NCI-H2196 (cell line): ENCODE results near the gene CPE.
"Not testable (repeated sequence)": the region's sequence is repeated elsewhere in the genome, so short reads cannot be mapped to it uniquely, and the experiment has no call there.

Experiments
- DNase-seq: peaks from one replicate; lab custom pipeline; 2025; ENCODE audit not compliant: unreplicated experiment; lab: John Stamatoyannopoulos, UW

CPE gene

DNA sequence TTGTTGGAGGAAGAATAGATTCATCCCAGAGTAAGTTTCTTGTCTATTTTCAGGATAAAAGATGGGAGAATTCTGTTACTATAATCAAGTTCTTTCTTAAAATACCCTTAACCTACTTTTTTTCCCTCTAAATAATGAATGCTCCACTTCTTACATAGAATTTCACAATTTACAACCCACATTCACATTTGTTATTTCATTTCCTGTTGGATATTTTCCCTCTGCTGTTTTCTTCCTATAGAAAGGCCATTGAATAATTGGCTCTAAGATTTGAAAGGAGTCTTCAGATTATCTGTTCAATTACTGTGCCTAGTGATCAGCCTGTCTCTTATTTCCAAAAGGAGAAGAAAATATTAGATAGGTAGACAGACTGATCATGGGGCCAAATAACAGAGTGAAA lies 79.7 kb downstream of the CPE start:
- DNase-seq: no peak

DNA sequence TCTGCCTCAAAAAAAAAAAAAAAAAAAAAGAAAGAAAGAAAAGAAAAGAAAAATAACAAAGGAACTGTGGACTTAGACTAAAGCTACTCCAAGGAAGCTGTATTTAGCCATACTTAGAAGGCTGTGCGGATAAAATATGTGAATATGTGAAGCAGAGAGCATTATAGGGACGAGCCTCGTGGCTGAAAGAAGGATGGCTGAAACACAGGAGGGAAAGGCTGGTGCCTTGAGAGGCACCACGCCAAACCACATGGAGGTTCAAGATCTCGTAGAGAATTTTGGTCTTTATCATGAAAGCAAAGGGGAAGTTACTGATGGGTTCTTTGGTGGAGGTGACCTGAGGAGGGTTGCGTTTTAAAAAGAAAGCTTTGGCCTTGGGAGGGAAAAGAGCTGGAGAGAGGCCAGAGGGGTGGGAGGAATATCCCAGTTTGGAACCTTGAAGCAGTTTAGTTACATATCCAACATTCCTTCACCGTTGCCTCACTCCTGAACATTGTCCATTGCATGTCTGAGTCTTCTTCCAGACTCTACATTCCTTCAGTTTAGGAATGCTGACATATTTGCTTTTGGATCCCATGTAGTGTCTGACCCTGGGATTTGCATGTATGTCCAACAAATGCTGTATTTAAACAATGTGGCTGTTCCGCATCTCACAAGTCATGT lies 82.5 kb downstream of the CPE start:
- DNase-seq: no peak

DNA sequence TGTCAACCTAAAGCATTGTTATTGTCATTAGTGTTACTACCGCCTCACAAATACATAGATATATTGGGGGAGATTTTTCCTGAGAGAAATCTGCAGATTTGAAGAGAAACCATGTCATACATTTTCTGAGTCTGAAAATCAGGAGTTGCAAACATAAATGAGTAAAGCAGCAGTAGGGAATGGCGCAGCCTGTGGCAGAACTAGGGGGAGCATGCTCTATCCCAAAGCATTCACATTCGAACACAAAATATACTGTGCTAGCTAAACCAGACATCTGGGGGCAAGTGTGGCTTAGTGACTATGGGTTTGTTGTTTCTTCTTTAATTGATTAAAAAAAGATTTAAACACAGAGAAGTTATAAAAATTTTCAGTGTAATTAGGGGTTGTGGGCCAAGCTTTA lies 83.2 kb downstream of the CPE start:
- no peak for DNase-seq

DNA sequence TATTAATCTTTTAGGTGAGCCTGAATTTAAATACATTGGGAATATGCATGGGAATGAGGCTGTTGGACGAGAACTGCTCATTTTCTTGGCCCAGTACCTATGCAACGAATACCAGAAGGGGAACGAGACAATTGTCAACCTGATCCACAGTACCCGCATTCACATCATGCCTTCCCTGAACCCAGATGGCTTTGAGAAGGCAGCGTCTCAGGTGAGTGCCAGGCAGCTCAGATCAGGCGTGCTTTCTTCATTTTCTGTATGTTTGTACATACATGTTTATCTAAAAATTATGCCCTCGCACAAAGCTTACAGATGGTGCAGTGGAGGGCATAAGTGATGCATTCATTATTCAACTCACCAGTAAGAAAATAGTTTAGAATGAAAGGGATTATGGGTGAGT lies 85.6 kb downstream of the CPE start:
- DNase-seq: no peak

DNA sequence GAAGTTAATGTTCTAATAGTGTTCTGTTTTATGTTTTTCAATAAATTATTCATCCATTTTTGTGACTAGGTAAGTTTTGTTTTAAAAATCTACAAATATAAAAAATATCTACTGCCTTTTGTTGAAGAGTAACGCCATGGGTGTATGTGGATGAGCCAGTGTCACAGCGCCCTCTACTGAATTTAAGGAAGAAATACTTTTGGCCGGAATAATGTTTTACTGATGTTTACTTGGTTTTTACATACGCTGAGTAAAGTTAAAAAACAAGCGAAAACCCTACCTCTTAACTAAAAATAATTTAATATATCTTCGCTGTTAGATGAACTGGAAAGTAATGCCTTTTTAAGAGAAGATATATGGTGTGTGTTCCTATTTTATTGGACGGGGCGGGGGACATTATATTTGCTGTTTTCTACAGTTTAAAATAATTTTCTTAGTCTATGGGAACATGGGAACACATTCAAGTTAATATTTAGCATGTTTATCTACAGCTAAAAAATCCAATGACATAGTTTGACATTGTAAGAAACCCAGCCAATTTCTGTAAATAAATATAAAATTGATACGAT lies 86.1 kb downstream of the CPE start:
- DNase-seq: peak; percentile 5

DNA sequence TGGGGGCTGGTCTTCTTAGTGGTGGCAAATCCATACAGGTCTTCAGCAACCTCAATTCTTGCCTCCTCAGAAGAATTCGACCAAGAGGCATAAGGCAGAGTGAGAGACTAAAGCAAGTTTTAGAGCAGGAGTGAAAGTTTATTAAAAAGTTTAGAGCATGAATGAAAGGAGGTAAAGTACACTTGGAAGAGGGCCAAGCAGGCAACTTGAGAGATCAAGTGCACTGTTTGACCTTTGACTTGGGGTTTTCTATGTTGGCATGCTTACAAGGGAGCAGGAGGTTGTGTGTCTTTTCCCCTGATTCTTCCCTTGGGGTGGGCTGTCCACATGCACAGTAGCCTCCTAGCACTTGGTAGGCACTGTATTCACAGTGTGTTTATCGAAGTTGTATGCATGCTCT lies 91.2 kb downstream of the CPE start:
- DNase-seq: no peak

DNA sequence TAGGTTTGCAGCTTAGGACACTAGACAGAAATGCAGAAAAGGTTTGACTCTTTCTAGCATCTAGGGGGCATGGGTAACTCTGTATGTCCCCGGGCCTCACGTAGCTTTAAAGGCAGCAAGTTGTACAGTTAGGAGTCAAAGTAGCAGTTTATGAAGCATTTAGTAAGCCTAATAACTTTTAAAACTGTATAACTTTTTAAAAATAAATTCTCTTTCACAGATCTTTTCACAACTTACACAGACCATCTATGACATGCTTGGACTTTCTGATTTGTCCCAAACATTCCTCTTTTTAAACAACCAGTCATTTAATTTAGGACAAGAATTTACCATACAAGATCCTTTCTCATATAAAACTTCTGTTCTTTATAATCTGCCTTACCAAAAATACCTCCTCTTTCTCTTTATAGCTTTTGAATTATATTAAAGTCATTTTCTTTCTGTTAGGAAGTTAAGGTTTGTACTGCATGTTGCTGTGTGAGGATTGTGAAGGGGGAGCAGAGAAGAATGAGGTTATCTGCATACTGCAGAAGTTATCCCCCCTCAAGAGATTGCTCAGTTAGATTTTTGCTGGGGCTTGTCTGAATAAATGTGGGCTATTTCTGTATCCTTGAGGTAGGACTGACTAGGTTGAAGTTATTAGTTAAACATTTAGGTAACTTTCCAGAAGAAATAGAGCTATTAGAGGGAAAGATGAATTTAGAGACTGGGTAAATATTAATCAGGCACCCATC lies 94.3 kb downstream of the CPE start:
- no peak for DNase-seq

DNA sequence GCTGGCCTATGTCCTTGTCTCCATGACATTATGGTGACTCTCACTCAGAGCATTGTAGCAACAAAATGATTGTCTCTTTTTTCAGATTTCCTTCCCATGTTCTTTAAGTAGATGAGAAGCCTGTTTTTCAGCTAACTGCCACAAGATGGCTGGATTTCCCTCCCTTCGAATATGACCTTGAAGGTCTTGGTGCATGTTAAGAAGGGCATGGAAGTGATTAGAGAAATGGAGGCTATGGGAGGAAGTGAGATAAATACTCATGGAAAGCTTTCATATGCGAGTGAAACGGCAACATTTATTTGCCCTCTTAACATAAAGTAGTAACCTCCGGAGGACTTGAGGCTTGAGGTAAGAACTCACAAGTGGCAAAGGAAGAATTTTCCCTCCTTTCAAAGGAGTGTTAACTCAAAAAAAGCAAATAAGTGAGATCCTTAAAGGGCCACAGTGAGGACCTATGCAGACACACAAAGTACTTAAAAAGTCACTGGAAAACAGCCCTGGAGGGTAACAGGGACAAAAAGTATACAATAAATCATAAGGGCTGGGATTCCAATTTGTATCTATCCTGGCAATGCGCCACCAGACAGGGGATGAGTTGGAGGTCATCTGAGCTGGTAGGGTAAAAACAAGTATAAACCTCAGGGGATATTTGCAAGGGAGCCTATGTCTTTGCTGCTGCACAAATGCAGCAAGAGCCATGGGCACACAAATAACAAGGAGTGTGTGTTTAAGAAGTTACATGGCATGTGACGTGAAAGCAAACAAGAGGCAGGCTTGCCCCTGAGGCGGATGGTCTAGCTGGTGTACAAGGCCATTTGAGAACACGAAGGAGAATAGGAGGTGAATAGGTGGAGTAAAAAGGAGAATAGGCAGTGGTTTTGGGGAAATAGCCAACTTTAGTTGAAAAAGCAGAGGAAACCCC lies 96.2 kb downstream of the CPE start:
- no peak for DNase-seq

DNA sequence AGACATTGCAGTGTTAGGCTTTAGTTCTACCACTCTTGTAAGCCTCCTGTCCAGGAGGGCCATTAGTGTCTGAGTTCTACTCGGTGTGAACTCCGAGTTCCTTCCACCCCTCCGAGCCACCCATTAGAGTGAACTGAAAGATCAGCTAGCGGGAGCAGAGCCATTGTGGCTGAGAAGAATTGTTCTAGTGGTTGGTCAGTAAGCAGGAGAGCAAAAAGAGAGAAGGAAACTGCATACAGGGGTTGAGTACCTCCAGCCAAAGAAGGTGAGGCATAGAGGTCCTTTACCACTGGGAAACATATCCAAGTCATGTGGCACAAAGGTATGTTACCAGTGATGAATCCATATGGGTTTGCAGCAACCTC lies 96.9 kb downstream of the CPE start:
- no peak for DNase-seq

DNA sequence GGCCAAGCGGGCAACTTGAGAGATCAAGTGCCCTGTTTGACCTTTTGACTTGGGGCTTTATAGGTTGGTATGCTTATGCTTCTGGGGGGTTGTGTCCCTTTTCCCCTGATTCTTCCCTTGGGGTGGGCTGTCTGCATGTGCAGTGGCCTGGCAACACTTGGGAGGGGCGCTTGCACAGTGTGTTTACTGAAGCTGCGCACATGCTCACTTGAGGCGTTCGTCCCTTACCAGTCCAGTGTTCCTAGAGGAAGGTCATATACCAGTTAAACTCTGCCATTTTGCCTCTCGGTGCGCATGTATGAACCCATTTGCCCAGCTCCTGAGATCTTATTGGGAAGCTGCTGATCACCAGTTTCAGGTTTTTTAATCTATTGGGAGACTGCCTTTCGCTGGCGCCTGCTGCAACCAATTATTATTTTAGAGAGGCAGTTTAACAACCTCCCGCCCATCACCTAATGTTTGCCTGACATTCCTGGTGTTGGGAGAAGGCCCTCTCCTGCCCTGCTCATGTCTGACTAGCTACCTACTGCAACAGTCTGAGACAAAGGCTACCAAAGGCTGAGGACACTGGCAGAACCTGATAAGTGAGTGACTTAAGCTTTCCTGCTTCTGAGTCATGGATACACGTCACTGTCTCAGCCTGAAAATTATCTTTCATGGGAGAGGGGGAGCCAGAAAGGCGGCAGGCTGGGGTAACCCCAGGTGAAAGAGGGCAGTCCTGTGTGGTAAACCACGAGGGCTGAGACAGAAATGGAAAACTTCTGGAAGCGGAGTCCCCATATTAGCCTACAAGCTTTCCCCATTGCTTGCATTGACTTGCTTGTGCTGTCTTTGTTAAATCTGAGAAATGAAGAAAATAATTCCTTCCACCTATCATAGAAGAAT lies 97.6 kb downstream of the CPE start:
- DNase-seq: no peak

DNA sequence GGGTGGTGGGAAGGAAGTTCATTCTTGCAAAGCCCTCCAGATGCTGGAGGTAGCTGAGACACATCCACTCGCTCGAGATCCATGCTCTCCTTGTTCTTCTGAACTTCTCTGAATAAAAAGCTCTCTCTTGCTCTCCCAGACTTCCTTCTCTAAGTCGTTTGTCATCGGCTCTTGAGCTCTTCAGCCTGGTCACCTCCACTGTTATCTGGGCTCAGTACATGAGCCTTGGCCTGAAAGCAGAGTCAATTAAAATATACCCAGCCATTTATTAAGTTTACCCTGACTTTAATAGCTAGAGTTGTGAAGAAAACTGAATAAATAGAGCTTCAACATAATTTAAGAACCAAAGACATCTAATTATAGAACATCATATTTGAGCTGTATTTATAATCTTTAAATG lies 99.0 kb downstream of the CPE start:
- DNase-seq: no peak

DNA sequence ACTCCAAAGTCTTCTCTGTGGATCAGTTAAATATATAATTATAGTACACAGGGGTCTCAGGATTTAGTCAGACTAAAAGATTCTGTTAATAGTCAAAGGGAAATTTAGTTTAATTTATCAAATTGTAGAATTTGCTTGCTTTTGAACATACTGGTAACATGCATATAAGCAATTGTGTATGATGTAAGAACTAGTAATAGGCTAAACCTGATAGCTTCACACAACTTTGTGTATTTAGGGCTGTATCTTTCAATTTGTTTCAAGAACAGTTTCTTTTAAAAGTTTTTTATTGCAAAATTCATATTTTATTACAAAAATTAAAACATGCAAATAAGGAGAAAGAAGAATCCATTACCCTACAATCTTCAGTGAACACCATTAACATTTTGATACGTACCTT lies 99.5 kb downstream of the CPE start:
- DNase-seq: no peak

DNA sequence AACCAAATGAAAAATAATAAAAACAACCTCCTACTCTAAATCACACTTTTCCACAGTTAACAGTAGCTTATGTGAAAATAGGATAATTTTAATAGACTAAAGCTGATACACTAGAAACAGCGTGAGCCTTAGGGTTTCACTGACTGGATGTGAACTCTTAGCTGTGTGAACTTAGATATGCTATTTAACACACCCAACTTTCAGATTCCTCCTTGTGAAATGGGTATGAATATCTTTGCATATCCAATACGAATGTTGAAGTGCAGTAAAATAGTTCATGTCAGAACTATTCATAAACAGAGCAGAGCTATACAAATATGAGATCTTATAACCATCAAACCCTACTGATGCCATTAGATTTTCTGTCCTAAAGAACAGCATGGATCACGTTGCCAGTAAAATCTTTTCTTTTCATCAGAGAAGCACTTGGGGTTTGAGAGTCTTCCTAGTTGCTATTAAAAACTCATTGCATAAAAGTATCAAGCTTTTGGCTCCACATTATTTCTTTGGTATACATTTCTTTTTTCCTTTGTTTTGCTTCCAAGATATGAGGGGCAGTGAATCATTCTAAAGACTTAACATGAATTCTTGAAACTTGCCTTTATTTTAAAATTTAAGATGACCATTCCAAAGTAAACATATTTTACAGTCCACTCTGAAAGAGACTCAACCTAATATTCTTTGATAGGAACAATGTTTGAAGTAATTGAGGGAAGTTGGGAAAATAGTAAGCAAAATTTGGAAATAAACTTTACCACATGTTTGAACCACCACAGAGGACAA lies 102.4 kb downstream of the CPE start:
- no peak for DNase-seq

DNA sequence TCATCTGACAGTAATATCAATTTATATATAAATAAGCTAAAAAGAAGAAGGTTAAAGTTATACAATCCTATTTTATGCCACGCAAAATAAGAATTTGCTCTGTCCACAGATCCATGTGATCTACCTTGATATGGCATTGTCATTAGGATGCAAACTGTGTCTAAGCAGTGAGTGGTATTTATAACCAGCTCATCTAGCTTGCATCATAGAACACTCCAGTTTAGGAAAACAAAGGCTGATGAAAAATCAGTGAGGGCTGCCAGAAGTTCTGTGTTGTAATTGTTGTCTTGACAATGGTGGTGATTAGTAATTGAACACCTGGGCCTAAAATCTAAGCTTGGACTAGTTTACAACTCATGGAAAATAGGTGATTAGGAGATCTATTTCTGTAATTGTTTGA lies 111.0 kb downstream of the CPE start:
- no peak for DNase-seq

DNA sequence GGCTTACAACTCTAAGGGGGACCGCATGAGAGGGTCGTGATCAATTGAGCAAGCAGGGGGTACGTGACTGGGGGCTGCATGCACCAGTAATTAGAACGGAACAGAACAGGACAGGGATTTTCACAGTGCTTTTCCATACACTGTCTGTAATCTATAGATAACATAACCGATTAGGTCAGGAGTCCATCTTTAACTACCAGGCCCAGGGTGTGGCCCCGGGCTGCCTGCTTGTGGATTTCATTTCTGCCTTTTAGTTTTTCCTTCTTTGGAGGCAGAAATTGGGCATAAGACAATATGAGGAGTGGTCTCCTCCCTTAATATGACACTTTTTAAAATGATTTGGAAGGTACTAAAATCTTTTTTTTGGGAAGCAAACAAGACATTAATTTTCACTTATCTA lies 113.8 kb downstream of the CPE start:
- not testable (repeated sequence) for DNase-seq

DNA sequence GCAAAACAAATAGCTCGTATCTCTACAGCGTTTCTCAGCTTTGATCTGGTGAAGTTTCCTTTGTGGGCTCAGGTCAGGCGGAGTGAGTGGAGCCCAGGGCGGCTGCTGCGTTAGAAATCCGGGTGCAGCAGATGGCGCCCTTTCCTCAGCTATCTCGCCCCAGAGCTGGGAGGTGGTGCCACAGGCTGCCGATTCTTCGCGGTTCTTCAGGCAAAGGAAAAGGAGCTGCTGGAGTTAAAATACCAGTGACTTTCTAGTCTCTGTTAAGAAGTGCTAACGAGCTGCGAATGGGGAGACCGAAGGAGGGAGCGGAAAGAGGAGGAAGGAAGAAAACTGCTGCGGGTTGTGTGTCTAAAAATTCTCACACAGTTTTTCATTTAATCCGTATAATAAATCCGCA lies 114.6 kb downstream of the CPE start:
- DNase-seq: no peak

DNA sequence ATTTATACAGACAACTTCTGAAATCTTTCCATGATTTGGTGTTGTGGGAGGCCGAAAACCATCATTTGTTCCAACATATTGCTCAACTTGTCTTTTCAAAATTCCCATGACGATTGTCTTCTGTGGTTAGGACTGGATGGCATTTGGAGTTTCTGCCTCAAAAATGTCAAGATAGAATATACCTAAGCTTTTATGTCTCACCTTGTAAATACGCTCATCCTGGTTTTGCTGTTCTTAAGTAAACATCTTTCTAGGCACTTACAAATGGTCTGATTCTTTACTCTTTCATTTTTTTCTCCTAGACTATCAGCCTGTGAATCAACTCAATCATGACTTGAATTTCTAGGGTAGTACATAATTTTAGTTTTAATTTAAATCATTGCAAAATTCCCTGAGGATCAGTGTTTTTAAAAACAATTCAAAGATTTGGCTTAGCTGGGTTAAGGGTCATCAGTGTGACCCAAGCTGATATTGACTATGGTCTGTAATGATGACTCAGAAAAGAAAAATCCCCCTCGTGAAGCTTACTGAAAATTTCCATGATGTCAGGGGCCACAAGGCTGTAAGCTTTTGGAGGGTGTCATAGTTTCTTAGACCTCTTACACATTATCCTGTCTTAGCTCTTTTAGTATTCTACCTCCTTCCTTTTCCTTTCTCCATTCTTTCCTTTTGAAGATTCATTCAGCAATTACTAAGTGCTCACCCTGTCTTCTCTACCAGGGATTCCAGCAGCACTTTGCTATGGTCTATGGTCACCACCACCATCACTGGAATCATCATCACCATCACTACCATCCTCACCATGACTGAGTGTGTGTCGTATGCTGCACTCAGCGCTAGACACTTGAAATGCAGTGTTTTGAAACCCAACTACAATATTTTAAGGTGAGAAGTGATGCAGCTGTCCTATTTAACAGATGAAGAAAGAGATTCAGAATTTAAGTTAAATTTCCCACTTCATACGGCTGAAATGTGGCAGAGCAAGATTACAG lies 124.4 kb downstream of the CPE start:
- DNase-seq: no peak

DNA sequence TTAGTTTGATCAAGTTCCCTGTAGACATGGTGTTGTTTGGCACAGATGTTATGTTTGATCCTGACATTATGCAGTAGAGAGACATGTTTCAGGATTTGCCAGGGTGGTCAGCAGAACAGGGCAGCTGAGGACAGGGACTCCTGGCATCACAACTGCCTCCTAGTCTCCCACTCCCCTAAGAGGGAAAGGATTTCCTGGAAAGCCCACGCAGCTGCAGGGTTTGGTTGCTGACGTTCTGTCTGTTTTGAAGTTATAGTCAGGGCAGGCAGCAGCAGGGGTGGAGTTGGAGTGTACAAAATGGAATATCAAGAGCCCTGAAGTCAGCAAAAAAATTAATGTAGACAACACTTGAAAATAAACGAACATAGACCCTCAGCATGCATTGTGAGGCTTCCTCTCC lies 125.4 kb downstream of the CPE start:
- no peak for DNase-seq
